Measurements from ENCODE around the gene FHOD1. TPM values are rescaled to one million over a fixed set of nuclear protein-coding genes. Genes with fewer than 3 reads are reported as not detected.

The FHOD1 gene
- polyA plus RNA-seq, 1 of the 3 experiments (the other 2 are of a cell fraction) = 70.9 TPM

GRCh38 chr16:67193536-67193935 is 53.7 kb downstream of the FHOD1 start:
- CTCF ChIA-PET = interaction anchor here (0.9 to 1.8 kb wide), 7 partner anchors 8 to 235 kb away, joined by 3 to 8 read pairs (median 3); partner anchors contain the start of gene TMEM208
- no peak overlapping the region for H2AFZ ChIP-seq (ENCODE audit: low read depth)
- POLR2A ChIA-PET = interaction anchor here (0.6 to 2.9 kb wide), 6 partner anchors 8 to 219 kb away, joined by 3 to 8 read pairs (median 4); partner anchors contain the start of gene TMEM208
- no peaks in the 10 kb centered on the region for H3K9me2 ChIP-seq
- H4K20me1 ChIP-seq (ENCODE audit: insufficient read depth) = peaks cover 21% of the 10 kb centered on the region
- peak overlapping the region; percentile 98 for H3K9ac ChIP-seq
- H3K4me3 ChIP-seq (ENCODE audit: low read depth in 2 of 2, low read length in 1 of 2) = peak overlapping the region; percentile 96 to 99
- H3K9me3 ChIP-seq = no peaks in the 10 kb centered on the region
- H3K4me2 ChIP-seq = peak overlapping the region; percentile 100
- H3K36me3 ChIP-seq (replicated peaks in 1 of 2; ENCODE audit: control insufficient read depth in 1 of 2, insufficient read depth in 2 of 2, low read length in 1 of 2) = peaks cover 30 to 54% of the 10 kb centered on the region in 2 experiments
- H3K27me3 ChIP-seq (ENCODE audit: insufficient read depth) = no peaks in the 10 kb centered on the region
- H3K27ac ChIP-seq (ENCODE audit: low read depth in 2 of 2, low read length in 1 of 2) = peak overlapping the region; percentile 29 to 76; a peak in 2 of 4 replicates
- peaks cover 8 to 25% of the 10 kb centered on the region in 2 experiments; a peak in 3 of 4 replicates for H3K4me1 ChIP-seq (ENCODE audit: control insufficient read depth in 1 of 2, insufficient read depth in 2 of 2, low read depth in 1 of 2, low read length in 1 of 2)
- no peak for TF ChIP-seq RXRA (IDR thresholded peaks at IDR 0.05; ENCODE audit: borderline replicate concordance, low read depth)
- no peak for TF ChIP-seq EP300 (IDR thresholded peaks at IDR 0.05; ENCODE audit: borderline replicate concordance in 1 of 2, low read depth in 1 of 2, low read length in 1 of 2)
- TF ChIP-seq YY1 (IDR thresholded peaks at IDR 0.05; ENCODE audit: low read depth) = no peak
- TF ChIP-seq, protein P1, sequence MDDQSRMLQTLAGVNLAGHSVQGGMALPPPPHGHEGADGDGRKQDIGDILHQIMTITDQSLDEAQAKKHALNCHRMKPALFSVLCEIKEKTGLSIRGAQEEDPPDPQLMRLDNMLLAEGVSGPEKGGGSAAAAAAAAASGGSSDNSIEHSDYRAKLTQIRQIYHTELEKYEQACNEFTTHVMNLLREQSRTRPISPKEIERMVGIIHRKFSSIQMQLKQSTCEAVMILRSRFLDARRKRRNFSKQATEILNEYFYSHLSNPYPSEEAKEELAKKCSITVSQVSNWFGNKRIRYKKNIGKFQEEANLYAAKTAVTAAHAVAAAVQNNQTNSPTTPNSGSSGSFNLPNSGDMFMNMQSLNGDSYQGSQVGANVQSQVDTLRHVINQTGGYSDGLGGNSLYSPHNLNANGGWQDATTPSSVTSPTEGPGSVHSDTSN (IDR thresholded peaks at IDR 0.05) = no peak
- H3K79me2 ChIP-seq (ENCODE audit: insufficient read depth) = peaks cover 50% of the 10 kb centered on the region
- no peak for DNase-seq
- peaks cover 31% of the 10 kb centered on the region for H3F3A ChIP-seq (replicated peaks; ENCODE audit: insufficient read depth)

- ChIA-PET CTCF (interaction anchor here (0.6 to 1.4 kb wide), 9 partner anchors 16 to 369 kb away, joined by 3 to 4 read pairs (median 3); partner anchors contain the start of genes CTCF, NOL3 and TMEM208), POLR2A (interaction anchor here (0.6 to 2.9 kb wide), 8 partner anchors 9 to 220 kb away, joined by 3 to 8 read pairs (median 4); partner anchors contain the start of genes NOL3 and TMEM208)
- Histone ChIP-seq H3K4me1 (ENCODE audit: control insufficient read depth in 1 of 2, insufficient read depth in 2 of 2, low read depth in 1 of 2, low read length in 1 of 2) (peaks cover 8 to 25% of the 10 kb centered on the region in 2 experiments; a peak in 3 of 4 replicates), H4K20me1 (ENCODE audit: insufficient read depth) (peaks cover 21% of the 10 kb centered on the region), H3K9me3 (no peaks in the 10 kb centered on the region), H3K79me2 (ENCODE audit: insufficient read depth) (peaks cover 50% of the 10 kb centered on the region), H3K9ac (peak overlapping the region; percentile 98), H3F3A (replicated peaks; ENCODE audit: insufficient read depth) (peaks cover 28% of the 10 kb centered on the region), H3K27me3 (ENCODE audit: insufficient read depth) (no peaks in the 10 kb centered on the region), H3K4me2 (peak overlapping the region; percentile 100), H2AFZ (ENCODE audit: low read depth) (no peak overlapping the region), H3K36me3 (replicated peaks in 1 of 2; ENCODE audit: control insufficient read depth in 1 of 2, insufficient read depth in 2 of 2, low read length in 1 of 2) (peaks cover 29 to 48% of the 10 kb centered on the region in 2 experiments), H3K9me2 (no peaks in the 10 kb centered on the region), H3K4me3 (ENCODE audit: low read depth in 2 of 2, low read length in 1 of 2) (peak overlapping the region; percentile 96 to 99), H3K27ac (ENCODE audit: low read depth in 2 of 2, low read length in 1 of 2) (peak overlapping the region; percentile 76 to 80; a peak in 2 of 4 replicates)
- TF ChIP-seq TEAD4 (IDR thresholded peaks at IDR 0.05; ENCODE audit: borderline replicate concordance, insufficient read depth) = no peak
- 4% methylated on average over 14 of the region's 17 CpGs for WGBS (ENCODE audit: low lambda C conversion rate)
- DNase-seq = peak; percentile 44
These were observed 54.4 kb downstream of the FHOD1 start for GRCh38 chr16:67192781-67193361.

- H3K9me2 ChIP-seq = no peaks in the 10 kb centered on the region
- peaks cover 50% of the 10 kb centered on the region for H3K79me2 ChIP-seq (ENCODE audit: insufficient read depth)
- H3K27ac ChIP-seq (ENCODE audit: low read depth in 2 of 2, low read length in 1 of 2) = peak within 1 kb of the TSS; percentile 76 to 80
- H4K20me1 ChIP-seq (ENCODE audit: insufficient read depth) = peaks cover 21% of the 10 kb centered on the region
- no peaks in the 10 kb centered on the region for H3K9me3 ChIP-seq
- 0% methylated on average over 16 of the region's 54 CpGs for WGBS (ENCODE audit: low lambda C conversion rate)
- peak within 1 kb of the TSS; percentile 98 for H3K9ac ChIP-seq
- peaks cover 26 to 41% of the 10 kb centered on the region in 2 experiments for H3K36me3 ChIP-seq (replicated peaks in 1 of 2; ENCODE audit: control insufficient read depth in 1 of 2, insufficient read depth in 2 of 2, low read length in 1 of 2)
- peaks cover 23% of the 10 kb centered on the region for H3F3A ChIP-seq (replicated peaks; ENCODE audit: insufficient read depth)
- ChIA-PET POLR2A (interaction anchor here (1.0 to 2.9 kb wide), 6 partner anchors 9 to 40 kb away, joined by 3 to 8 read pairs (median 4); partner anchors contain the start of genes NOL3 and TMEM208), CTCF (interaction anchor here (0.6 to 1.4 kb wide), 6 partner anchors 15 to 370 kb away, joined by 3 to 4 read pairs (median 3); partner anchors contain the start of genes CTCF, NOL3 and TMEM208)
- H3K4me2 ChIP-seq = peak within 1 kb of the TSS; percentile 100
- peak within 1 kb of the TSS; percentile 96 to 99 for H3K4me3 ChIP-seq (ENCODE audit: low read depth in 2 of 2, low read length in 1 of 2)
- peaks cover 9 to 25% of the 10 kb centered on the region in 2 experiments; a peak in 3 of 4 replicates for H3K4me1 ChIP-seq (ENCODE audit: control insufficient read depth in 1 of 2, insufficient read depth in 2 of 2, low read depth in 1 of 2, low read length in 1 of 2)
- no peak within 1 kb of the TSS for H2AFZ ChIP-seq (ENCODE audit: low read depth)
- peak; percentile 97 for DNase-seq
- no peaks in the 10 kb centered on the region for H3K27me3 ChIP-seq (ENCODE audit: insufficient read depth)
- TF ChIP-seq, protein P2, sequence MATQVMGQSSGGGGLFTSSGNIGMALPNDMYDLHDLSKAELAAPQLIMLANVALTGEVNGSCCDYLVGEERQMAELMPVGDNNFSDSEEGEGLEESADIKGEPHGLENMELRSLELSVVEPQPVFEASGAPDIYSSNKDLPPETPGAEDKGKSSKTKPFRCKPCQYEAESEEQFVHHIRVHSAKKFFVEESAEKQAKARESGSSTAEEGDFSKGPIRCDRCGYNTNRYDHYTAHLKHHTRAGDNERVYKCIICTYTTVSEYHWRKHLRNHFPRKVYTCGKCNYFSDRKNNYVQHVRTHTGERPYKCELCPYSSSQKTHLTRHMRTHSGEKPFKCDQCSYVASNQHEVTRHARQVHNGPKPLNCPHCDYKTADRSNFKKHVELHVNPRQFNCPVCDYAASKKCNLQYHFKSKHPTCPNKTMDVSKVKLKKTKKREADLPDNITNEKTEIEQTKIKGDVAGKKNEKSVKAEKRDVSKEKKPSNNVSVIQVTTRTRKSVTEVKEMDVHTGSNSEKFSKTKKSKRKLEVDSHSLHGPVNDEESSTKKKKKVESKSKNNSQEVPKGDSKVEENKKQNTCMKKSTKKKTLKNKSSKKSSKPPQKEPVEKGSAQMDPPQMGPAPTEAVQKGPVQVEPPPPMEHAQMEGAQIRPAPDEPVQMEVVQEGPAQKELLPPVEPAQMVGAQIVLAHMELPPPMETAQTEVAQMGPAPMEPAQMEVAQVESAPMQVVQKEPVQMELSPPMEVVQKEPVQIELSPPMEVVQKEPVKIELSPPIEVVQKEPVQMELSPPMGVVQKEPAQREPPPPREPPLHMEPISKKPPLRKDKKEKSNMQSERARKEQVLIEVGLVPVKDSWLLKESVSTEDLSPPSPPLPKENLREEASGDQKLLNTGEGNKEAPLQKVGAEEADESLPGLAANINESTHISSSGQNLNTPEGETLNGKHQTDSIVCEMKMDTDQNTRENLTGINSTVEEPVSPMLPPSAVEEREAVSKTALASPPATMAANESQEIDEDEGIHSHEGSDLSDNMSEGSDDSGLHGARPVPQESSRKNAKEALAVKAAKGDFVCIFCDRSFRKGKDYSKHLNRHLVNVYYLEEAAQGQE (IDR thresholded peaks at IDR 0.05; ENCODE audit: low read depth, low read length) = no peak
- TF ChIP-seq RCOR1 (IDR thresholded peaks at IDR 0.05; ENCODE audit: low read length) = peak; percentile 56; the same call in 1 of the 2 replicates
- TF ChIP-seq, protein P3, sequence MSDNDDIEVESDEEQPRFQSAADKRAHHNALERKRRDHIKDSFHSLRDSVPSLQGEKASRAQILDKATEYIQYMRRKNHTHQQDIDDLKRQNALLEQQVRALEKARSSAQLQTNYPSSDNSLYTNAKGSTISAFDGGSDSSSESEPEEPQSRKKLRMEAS (IDR thresholded peaks at IDR 0.05; ENCODE audit: low read depth) = peak; percentile 83
- no peak for TF ChIP-seq GATA2 (CRISPR knock-in tag; IDR thresholded peaks at IDR 0.05)
- TF ChIP-seq FOSL2 (IDR thresholded peaks at IDR 0.05; ENCODE audit: borderline replicate concordance, low read depth) = no peak
- peak; percentile 96 for TF ChIP-seq ELF1 (IDR thresholded peaks at IDR 0.05)
- 0 out of 2 replicates have a peak, but pooled peaks have one; percentile 37 for TF ChIP-seq SIN3A (IDR thresholded peaks at IDR 0.05; ENCODE audit: borderline replicate concordance, low read depth, low read length)
- TF ChIP-seq EP300 (IDR thresholded peaks at IDR 0.05; ENCODE audit: borderline replicate concordance in 1 of 2, low read depth in 1 of 2, low read length in 1 of 2) = 0 out of 4 replicates have a peak, but pooled peaks of 1 of the 2 experiments have one; percentile 10
- TF ChIP-seq CHD2 (IDR thresholded peaks at IDR 0.05; ENCODE audit: low read length, partially characterized antibody) = peak; percentile 64
These were observed 55.1 kb downstream of the FHOD1 start, which contains the start of gene E2F4 for GRCh38 chr16:67191995-67192681. Gene E2F4 (plus strand): TSS chr16:67192155. CDS start chr16:67192228, 73 bp downstream.
